ENCODE measurements around the gene GGCX.

Gene GGCX

DNA sequence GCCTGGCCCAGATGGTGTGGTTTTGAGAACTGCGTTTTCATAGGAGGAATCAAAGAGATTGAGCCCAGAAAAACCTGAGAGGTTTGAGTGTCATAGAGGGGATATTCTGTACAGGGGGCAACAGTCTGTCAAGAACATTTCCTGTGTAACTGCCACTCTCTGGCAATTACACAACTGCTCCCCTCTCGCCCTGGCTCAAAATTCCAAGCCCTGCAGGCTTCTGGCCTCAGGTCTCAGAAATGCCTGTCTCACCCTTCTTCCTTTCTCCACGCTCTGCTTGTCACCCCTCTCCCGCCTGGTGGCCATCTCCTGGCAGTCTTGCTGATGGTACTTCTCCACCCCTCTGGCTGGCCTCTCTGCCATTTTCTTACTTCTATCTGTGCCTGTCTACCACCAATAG lies 26.9 kb upstream of the GGCX start:
- H3K4me3 ChIP-seq (ENCODE audit: low read depth, low read length): no peak overlapping the region
- TF ChIP-seq, protein P1, sequence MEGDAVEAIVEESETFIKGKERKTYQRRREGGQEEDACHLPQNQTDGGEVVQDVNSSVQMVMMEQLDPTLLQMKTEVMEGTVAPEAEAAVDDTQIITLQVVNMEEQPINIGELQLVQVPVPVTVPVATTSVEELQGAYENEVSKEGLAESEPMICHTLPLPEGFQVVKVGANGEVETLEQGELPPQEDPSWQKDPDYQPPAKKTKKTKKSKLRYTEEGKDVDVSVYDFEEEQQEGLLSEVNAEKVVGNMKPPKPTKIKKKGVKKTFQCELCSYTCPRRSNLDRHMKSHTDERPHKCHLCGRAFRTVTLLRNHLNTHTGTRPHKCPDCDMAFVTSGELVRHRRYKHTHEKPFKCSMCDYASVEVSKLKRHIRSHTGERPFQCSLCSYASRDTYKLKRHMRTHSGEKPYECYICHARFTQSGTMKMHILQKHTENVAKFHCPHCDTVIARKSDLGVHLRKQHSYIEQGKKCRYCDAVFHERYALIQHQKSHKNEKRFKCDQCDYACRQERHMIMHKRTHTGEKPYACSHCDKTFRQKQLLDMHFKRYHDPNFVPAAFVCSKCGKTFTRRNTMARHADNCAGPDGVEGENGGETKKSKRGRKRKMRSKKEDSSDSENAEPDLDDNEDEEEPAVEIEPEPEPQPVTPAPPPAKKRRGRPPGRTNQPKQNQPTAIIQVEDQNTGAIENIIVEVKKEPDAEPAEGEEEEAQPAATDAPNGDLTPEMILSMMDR (IDR thresholded peaks at IDR 0.05; ENCODE audit: insufficient read depth, low read depth, low read length, missing control alignments): no peak
- DNase-seq (ENCODE audit: low read depth): no peak

DNA sequence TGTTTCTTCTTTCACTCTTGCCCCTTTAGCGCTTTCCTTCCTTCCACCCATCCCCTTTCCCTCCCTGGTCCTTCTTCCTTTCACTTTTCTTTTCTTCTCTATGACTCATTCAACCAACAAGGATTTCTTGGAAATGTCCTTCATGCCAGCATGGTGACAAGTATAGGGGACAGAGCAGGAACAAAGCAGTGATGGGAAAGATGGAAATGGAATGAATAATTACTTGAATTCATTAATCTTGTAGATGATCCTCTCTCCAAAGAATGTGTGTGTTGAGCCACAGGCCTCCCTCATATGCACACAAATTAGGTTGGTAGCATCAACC lies 24.4 kb upstream of the GGCX start:
- H3K4me3 ChIP-seq (ENCODE audit: low read depth, low read length): peak overlapping the region; percentile 60

DNA sequence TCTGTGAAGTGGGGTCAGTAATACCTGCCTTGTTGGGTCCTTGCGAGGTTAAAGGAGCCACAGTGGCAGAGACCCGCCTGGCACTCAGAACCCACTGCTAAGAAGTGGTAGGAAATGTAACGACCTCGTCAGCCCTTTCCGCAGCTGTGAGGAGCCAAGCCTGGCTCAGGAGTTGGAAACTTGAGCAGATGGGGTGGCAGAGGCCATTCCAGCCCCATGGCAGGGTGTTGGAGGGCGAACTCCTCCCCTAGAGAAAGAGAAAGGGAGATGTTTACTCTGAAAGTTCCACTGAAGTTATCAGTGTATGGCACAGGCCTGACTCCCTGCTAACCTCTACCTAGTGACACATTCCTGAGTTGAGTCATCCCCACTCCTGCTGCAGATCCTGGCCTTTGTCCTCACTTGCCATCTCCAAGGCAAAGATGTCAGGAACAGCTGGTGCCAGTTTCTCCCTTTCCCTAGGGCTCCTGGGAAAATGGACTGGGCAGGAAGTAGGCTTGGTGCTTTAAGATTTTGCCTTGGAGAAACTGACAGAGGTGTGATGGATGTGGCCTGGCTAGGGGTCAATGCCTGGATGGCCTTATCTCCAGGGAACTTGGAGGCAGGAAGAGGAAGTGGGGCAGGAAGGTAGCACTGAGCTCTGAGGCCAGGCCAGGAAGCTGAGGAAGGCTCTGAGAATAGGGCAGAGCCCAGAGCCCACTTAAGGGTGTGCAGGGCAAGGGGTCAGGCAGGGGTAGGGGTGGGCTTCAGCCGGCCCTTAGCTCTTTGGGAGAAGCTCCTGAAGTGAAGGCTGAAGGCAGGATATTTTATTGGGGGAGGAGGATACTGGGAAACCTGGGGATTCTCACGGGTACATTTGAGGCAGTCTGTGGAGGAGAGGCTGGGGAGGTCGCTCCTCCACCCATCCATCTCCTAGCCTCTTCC lies 23.8 kb upstream of the GGCX start:
- peak overlapping the region; percentile 60 for H3K4me3 ChIP-seq (ENCODE audit: low read depth, low read length)
- DNase-seq (ENCODE audit: low read depth): peak; percentile 50
- TF ChIP-seq, protein P1 (IDR thresholded peaks at IDR 0.05; ENCODE audit: insufficient read depth, low read depth, low read length, missing control alignments): no peak

More for the DNA sequence above, 24.4 kb upstream of the GGCX start:
- DNase-seq (ENCODE audit: low read depth): no peak
- TF ChIP-seq, protein P1 (IDR thresholded peaks at IDR 0.05; ENCODE audit: insufficient read depth, low read depth, low read length, missing control alignments): no peak

DNA sequence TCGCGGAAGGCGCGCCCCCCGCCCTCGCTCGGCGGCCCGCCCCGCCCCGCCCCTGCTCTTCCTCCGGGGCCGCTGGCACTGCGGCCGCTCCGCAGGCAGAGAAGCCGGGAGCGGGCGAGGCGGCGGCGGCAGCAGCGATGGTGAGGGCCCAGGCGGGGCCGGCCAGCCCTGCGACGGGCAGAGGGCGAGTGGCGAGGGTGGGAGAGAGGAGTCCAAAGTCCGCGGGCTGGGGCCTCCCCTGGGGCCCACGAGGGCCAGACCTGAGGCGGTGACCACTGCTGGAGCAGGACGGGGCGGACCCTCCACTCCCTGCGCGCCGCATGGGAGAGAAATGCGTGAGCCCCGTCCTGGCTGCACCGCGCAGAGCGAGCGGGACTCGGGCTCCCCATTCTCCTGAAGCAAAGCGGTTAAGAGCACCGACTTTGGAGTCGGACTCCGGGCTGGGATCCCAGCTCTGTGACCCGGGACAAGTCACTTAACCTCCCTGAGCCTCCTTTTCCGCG lies 23.1 kb upstream of the GGCX start, which contains the start of gene VAMP5:
VAMP5 (plus strand) TSS at position 78 of the 503 bp plus-strand sequence; CDS start at position 138, 60 bp downstream.
- H3K4me3 ChIP-seq (ENCODE audit: low read depth, low read length): peak within 1 kb of the TSS; percentile 60
- TF ChIP-seq, protein P1 (IDR thresholded peaks at IDR 0.05; ENCODE audit: insufficient read depth, low read depth, low read length, missing control alignments): no peak
- no peak for DNase-seq (ENCODE audit: low read depth)

DNA sequence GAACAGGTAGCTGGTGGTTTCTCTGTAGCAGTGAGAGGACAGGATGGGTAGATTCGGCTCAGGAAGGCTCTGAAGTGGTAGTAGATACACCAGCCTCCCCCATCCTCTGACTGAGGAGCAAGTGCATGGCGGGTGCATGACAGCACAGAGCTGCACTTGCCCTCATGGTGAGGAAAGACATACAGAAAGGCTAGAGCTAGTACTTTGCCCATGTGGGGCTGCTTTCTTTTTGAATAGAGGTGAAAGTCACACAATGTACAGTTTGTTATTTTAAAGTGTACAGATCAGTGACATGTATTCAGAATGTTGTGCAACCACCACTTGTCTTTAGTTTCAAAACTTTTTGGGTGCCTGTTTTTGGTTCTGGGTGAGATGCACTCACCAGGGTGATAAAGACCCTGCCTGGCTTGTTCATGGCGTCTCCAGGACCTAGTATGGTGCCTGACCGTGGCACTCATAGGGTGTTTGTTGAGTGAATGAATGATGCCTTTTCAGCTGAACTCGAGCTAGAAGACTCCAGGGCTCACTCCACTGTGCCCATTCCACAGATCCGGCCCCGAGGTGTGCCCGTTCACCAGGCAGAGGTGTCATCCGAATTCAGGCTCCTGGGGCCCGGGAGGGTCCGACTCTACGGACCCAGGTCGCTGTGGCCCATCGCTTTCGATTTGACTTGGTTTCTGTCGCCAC lies 22.5 kb upstream of the GGCX start:
- DNase-seq (ENCODE audit: low read depth): peak; percentile 74
- peak overlapping the region; percentile 60 for H3K4me3 ChIP-seq (ENCODE audit: low read depth, low read length)
- TF ChIP-seq, protein P1 (IDR thresholded peaks at IDR 0.05; ENCODE audit: insufficient read depth, low read depth, low read length, missing control alignments): no peak

DNA sequence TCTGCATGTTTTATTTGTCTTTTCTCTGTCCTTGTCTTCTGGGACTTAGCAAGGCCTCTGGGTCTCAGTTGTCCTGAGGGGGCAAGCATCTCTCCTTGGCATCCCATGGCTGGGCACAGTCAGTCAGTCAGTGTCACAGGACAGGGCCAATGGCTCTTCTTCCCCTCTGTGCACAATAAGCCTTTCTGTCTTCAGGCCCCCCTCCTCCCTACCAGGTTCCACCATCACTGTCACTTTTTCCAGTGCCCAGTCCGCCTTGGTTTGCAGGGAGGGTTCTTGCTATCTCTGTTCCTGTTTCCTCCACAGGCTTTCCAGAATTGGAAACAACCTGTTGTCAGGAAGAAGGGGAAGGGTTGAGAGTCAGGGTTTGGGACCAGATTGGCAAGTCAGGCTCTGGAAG lies 21.2 kb upstream of the GGCX start:
- no peak for DNase-seq (ENCODE audit: low read depth)
- no peak overlapping the region for H3K4me3 ChIP-seq (ENCODE audit: low read depth, low read length)
- TF ChIP-seq, protein P1 (IDR thresholded peaks at IDR 0.05; ENCODE audit: insufficient read depth, low read depth, low read length, missing control alignments): no peak
